GM10248 (cell line): ENCODE measurements around the gene PXMP2.

Experiments used
- CTCF ChIA-PET: fragments of 300-600 bp; sonication (Branson Sonifier 250); formaldehyde crosslinking; extraction: SDS; loops from one replicate; lab custom pipeline; 2021; ENCODE audit warnings: antibody characterized with exemption; lab: Yijun Ruan, JAX
- POLR2A ChIA-PET: fragments of 350-650 bp; sonication (Branson Sonifier 250); formaldehyde crosslinking; extraction: SDS; loops from one replicate; lab custom pipeline; 2020; ENCODE audit warnings: antibody characterized with exemption; lab: Yijun Ruan, JAX
- DNase-seq: peaks from one replicate; pipeline ENCODE4 v3.0.0; 2012; ENCODE audit errors: extremely low spot score
- CTCF ChIP-seq: IDR thresholded peaks from 2 replicates; pipeline ENCODE4 v1.5.1; 2012; ENCODE audit warnings: mild to moderate bottlenecking, low read depth; ENCODE audit errors: extremely low read depth, missing control alignments, control extremely low read depth

PXMP2 gene

GRCh38 chr12:132687211-132688164 lies at the start of gene PXMP2, which contains the start of gene POLE:
PXMP2 (plus strand) TSS chr12:132687587; CDS start chr12:132687671, 84 bp downstream.
POLE (minus strand) TSS chr12:132687342; CDS start chr12:132687315, 27 bp downstream.
- CTCF ChIA-PET, result no interaction called here
- DNase-seq, result peak; percentile 99
- peak; percentile 38 for TF ChIP-seq CTCF
- POLR2A ChIA-PET, result no interaction called here

GRCh38 chr12:132637811-132638210 lies 49.6 kb upstream of the PXMP2 start:
- ChIA-PET CTCF (interaction anchor here (0.7 to 1.9 kb wide), 8 partner anchors 9 to 491 kb away, joined by 3 to 11 read pairs (median 6); partner anchors contain the start of gene LRCOL1), POLR2A (no interaction called here)
- no peak for TF ChIP-seq CTCF
- DNase-seq, result no peak

GRCh38 chr12:132638541-132639408 lies 48.6 kb upstream of the PXMP2 start:
- peak; percentile 54 for DNase-seq
- peak; percentile 66 for TF ChIP-seq CTCF
- ChIA-PET POLR2A (no interaction called here), CTCF (interaction anchor here (0.6 to 1.9 kb wide), 14 partner anchors 8 to 492 kb away, joined by 3 to 11 read pairs (median 4); partner anchors contain the start of gene LRCOL1)

- DNase-seq, result no peak
- ChIA-PET POLR2A (no interaction called here), CTCF (interaction anchor here (0.9 to 1.4 kb wide), 3 partner anchors 12 to 23 kb away, joined by 3 to 4 read pairs (median 3); no protein-coding TSS in a partner anchor)
- TF ChIP-seq CTCF, result no peak
Observed at GRCh38 chr12:132639956-132640520, 47.3 kb upstream of the PXMP2 start.

GRCh38 chr12:132640936-132641335 lies 46.5 kb upstream of the PXMP2 start:
- no peak for TF ChIP-seq CTCF
- no peak for DNase-seq
- POLR2A ChIA-PET, result no interaction called here
- CTCF ChIA-PET, result interaction anchor here (1.0 to 1.4 kb wide), 2 partner anchors 12 to 24 kb away, joined by 3 read pairs; no protein-coding TSS in a partner anchor
